HCEC 1CT (cell line): ENCODE measurements around the gene RCSD1.

Experiments
- DNase-seq: peaks from one replicate; pipeline ENCODE4 v3.0.0-alpha.2; 2017

Gene RCSD1

DNA sequence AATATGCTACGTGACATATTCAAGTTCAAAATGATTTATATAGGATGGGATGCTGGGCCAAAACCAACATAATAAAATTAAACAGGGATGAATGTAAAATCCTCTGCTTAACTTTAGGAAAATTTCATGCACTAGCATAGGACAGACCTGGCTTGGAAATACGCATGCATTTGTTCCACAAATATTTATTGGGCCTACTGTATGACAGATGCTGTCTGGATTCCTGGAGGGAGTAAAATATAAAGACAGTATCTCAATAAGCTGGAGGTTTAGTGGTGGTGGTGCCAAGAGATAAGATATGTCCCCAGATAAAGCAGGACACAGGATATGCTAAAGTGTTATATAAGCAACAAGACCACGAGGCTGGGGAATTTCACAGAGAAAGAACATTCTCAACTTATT is 15.1 kb downstream of the RCSD1 start:
- DNase-seq, result no peak

- no peak for DNase-seq
Measured at GRCh38 chr1:167645625-167646414, 15.8 kb downstream of the RCSD1 start.

DNA sequence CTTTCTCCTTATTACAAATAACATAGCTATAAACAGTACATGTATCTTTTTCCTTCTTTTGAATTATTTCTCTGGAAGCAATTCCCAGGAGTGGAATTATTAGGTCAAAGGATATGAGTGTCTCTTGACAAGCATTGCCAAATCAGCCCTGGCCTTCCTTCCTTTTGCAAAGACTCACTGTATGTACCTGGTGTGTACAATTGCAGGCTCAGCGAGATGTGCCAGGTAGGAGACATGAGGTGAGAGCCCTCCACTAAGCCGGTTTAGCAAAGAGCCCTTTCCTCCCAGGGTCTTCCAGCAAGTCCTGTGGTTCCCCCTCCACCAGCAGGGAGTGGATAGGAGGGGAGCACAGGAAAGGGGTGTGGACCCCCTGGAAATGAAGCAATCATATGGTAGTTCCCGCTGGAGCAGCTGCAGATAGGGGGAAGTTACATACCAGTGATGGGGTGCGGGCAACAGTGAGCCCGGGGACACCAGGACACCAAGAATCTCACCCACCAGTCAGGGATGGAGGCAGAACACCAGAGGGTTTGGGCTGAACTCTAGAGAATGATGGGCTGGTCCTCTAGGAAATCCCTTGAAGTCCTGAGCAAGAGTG is 18.3 kb downstream of the RCSD1 start:
- DNase-seq, result no peak

- no peak for DNase-seq
Measured at GRCh38 chr1:167648978-167649744, 19.1 kb downstream of the RCSD1 start.

DNA sequence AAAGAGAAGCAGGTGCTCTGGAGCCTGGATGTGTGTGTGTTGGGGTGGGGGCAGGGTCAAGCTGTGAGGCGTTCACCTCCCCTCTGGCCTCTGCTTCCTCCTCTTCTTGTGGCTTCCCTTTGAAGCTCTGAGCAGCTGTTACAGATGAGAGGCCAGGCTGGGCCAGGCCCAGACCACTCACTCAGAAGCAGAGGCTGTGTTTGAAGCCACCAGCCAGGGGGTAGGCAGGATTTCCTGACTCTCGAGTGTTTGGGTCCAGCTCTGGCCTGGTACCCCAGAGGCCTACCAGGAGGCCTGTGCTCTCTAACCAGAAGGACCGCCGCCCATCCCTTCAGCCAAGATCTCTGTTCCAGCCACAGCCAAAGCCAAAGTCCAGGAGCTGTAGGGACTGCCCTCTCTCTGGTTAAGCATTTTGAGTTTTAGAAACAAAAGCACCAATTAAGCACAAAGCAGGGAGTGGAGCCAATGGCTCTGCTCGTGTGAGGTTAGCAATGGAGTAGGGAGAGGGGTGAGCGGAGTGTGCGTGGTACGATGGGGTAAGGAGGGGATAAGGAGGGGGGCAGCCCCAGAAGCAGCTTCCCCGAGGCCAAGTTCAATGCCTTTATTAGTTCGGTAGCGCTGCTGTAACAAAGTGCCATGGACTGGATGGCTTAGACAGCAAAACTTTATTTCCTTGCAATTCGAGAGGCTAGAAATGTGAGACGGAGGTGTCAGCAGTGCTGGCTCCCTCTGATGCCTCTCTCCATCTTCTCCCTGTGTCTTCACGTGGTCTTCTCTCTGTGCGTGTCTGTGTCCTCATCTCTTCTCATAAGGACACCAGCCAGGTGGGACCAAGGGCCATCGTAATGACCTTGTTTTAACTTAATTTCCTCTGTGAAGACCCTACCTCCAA is 20.5 kb downstream of the RCSD1 start:
- no peak for DNase-seq

DNA sequence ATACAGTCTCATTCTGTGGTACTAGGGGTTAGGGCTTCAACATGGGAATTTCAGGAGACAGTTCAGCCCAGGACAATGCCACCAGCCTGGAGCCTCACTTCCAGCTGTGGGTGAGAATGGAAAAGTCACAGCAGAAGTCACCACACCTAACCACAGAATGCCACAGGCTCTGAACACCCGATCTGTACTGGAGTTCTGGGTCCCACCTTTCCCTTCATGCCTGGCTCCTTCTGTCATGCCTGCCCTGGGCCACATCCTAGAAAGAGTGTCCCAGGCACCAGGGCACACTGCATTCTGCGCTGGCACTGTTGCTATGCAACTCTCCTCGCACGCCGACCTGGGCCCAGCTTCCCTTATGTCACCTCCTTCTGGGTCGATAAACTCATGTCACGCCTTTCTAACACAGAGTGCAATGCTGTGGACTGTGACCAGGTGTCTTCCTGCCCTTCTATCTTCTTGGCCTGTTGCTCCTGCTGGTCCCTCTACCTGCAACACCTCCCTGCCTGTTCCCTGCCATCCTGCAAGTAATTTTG is 21.2 kb downstream of the RCSD1 start:
- DNase-seq, result no peak

- DNase-seq, result no peak
Measured at GRCh38 chr1:167654975-167655575, 25.0 kb downstream of the RCSD1 start.

DNA sequence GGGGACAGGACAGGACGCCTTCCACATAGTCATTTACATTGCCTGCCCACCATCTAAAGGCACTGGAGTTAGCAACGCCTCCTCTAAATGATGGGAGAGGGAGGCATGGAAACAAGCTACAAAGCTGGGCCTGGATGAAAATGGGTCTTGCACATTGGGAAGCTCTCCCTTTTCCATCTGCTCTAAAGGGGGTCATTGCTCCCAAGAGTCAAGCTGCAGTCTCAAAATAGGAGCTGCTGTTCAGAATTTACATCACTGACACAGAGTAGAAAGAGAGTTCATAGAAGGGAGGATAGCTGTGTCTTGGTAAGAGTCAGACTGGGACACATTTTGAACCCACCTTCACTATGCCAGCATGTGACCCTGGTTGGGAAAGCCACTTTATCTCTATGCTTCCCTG is 26.6 kb downstream of the RCSD1 start:
- DNase-seq, result no peak

DNA sequence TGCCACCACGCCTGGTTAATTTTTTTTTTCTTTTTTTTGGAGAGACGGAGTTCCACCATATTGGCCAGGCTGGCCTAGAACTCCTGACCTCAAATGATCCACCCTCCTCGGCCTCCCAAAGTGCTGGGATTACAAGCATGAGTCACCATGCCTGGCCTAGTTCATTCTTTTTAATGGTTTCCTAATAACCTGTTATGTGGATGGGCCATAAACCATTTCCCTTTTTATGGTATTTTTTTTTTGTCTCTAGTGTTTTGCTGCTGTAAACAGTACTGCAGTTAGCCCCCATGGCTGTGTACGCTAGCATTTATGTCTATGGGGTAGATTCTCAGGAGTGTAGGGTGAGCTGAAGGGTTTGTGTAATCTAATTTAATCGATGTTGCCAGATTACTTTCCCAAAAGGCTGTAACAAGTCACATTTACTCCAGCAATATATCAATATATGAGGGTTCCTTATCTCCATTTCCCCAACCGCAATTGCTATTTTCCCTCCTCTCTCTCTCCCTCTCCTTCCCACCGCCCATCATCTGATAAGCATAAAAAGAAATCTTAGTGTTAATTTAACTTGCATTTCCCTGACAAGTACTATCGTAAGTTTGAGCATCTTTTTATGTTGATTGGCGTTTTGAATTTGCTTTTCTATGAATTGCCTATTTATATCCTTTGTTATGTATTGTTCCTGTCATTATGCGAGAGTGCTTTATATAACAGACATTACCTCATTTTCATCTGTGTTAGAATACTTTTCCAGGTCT is 28.7 kb downstream of the RCSD1 start:
- DNase-seq, result peak; percentile 13

GRCh38 chr1:167659450-167659849 is 29.4 kb downstream of the RCSD1 start:
- no peak for DNase-seq

DNA sequence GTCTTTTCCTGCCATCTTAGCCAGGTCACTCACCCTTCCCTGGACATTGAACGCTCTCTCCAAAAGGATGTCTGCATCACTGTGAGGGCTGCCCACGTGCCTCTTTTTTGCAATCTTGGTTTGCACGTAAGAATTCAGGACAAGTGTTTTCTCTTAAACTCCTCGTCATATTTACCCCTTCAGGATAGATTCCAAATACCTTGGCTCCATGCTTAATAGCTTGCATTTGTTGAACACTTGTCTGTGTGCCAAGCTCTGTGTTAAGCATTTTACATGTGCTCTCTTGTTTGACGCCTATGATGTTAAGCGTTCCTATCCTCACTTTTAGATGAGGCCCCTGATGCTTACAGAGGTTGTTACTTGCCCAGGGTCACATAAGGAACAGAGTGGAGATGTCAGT is 29.8 kb downstream of the RCSD1 start:
- no peak for DNase-seq

DNA sequence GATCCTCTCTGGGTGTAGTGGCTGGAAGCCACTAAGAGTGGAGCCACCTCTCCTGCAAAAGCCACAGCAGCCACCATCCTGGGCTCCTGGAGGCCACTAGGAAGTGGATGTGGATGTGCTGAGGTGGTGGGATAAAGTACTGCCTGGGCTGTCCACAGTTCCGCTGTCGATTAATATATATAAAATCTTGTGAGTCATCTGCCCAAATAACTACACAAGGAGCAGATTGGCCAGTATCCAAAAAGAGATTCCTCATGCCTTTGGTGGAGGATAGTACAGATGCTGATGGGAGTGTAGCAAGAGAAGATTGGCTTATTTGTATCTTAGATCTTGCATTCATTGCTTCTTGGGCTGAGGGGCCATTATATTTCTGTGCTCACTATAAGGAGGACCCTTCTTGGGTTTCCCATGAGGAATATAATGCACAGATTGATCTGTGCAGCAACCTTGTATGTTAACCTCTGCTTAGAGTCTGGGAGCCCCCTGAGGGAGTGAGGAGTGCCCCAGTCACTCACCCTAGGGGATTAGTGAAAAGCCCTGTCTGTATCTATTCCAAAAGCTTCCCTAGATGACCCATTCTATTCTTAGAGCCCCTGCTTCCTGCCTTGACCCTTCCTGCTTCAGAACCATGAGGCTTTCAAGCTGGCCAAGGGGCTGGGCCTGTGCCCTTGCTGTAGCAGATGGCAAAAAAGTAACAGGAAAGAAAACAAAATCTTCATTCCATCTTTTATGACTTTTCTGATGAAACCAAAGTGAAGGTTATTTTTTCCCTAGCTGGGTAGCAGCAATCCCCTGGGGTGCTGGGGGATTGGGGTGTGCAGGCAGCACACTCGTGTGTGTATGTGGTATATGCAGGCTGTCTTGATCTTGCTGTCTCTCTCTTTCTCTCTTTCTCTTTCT is 31.7 kb downstream of the RCSD1 start:
- peak; percentile 96 for DNase-seq

DNA sequence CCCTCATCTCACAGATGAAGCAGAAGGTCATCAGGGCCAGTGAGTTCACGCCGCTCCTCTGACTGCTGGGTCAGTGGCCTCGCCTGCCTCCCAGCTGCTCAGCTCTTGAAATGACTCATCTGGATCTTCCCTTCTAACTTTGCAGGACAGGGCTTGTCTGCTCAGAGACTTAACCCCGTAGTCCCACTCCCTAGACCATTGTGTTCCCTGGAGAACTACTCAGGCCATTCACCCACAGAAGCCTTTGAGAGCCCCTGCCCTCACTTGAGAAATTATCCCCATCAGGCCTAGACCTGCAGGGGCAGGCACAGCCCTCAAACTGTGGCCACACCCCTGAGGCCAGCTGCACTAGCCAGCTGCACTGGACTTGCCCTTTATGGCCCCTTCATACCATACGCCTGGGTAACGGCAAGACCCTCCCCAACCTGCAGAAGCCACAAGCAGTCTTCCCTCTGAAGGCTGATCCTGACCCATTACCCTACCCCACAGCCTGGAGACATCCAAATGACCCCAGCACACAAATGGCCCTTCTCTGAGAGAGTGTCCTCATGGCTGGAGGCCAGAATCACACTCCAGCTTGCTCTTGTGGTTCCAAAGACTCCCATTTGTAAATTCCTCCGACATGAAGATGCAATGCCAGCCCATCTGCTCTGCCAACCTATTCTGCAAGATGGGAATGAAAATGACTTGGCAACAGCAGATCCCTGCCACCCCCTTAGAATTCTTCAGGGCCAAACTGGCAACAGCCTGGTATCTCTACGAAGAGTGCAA is 33.2 kb downstream of the RCSD1 start:
- DNase-seq, result peak; percentile 81

GRCh38 chr1:167665469-167665868 is 35.4 kb downstream of the RCSD1 start:
- no peak for DNase-seq

GRCh38 chr1:167666416-167666815 is 36.4 kb downstream of the RCSD1 start:
- no peak for DNase-seq

DNA sequence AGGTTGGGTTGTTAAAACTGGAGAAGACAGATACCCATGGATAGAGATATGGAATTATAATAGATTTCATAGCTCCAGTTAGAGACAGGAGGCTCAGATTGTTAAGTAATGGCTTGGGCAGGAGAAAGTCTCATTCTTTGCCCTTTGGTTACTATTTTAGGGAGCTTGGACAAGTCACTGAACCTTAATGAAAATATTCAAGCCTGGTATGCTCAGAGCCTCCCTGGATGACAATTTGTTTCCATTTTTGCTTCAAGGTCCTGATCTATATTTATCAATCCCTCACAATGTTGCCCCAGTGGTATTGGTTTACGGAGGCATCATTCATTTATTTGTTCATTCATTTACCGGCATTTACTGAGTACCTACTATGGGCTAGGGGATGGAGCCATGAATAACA is 37.5 kb downstream of the RCSD1 start:
- DNase-seq, result no peak

DNA sequence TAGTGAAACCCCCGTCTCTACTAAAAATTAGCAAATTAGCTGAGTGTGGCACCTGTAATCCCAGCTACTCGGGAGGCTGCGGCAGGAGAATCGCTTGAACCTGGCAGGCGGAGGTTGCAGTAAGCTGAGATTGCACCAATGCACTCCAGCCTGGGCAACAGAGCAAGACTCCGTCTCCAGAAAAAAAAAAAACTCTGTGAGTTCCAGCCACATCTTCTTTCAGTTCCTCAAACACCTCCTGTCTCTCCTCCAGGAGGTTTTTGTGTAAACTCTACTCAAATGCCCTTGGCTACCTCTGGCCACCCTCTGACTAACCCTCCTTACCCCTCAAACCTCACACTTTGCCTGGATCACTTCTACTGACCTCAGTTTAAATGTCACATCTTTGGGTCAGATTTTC is 38.1 kb downstream of the RCSD1 start:
- DNase-seq, result no peak

DNA sequence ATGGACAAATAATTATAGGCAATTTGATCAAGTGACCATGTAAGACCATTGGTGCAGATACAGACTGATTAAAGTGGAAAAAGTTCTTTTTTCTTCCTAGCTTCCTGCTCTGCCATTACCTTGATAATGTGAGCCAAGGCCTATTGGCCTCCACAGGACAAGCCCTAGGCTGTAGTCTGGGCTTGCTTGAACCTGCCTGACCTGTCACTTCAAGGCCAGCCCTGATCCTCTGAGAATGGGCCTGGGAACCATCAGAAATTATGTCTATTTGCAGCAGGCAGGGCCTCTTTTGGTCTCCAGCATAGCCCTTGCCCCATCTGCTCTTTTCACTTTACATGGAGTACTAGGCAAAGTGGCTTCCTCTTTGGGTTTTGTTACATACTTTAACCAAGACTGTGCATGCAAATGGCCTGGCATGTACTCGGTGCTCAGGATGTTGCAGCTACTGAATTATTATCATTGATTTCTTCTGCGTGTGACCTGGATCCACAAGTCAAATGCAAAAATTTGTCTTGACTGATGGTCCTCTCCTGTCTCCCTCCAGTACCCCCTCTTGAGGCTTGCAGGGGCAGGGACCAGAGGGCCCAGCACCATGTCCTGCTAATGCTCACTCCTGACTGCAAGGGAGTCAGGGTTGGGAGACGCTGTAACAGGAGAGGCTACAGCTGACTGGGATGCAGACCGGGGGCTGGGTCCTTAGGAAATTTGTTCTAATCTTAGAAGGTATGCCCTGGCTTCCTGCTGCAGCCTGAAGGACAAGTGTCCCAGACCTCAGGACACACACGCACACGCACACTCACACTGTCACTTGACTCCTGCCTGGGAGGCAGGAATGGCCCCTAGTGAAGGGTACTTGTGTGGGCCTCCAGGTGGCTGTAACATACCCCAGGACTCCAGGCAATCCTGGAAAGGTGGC is 39.4 kb downstream of the RCSD1 start:
- no peak for DNase-seq
